Endometrial microvascular endothelial cells (primary cell): ENCODE results near the gene DNASE1L2. TPM values are rescaled to one million over a fixed set of nuclear protein-coding genes. Genes with fewer than 3 reads are reported as not detected.
"Not testable (repeated sequence)": the region's sequence is repeated elsewhere in the genome, so short reads cannot be mapped to it uniquely, and the experiment has no call there.

Experiments used
- in situ Hi-C: cut with HindIII; loops from 2 replicates; pipeline ENCODE4 v1.10.0; 2017; ENCODE audit warnings: low sequenced_read_pairs, low pct_unique_long_range_greater_than_20kb; ENCODE audit errors: inconsistent ontology term
- total RNA-seq: library from RNA; depleted of rRNA; stranded (reverse); fragments of >200 nt; gene quantifications from one replicate; pipeline ENCODE4 v1.2.3, GENCODE V29; 2015; ENCODE audit errors: inconsistent ontology term

DNASE1L2 gene
- total RNA-seq, 1 donor from 2014 or later, result 0.09 TPM

GRCh38 chr16:2200313-2200712, 35.9 kb upstream of the DNASE1L2 start:
- in situ Hi-C loops, result no loop called here

- in situ Hi-C loops, result not testable (repeated sequence)
These were observed 33.0 kb upstream of the DNASE1L2 start for GRCh38 chr16:2203119-2203688.

- in situ Hi-C loops, result no loop called here
These were observed 31.7 kb upstream of the DNASE1L2 start for GRCh38 chr16:2204416-2205103.

GRCh38 chr16:2205104-2205966, 30.9 kb upstream of the DNASE1L2 start, which contains the start of gene MLST8:
MLST8 (plus strand) TSS chr16:2205454; CDS start chr16:2206086, 632 bp downstream.
- in situ Hi-C loops, result no loop called here

- in situ Hi-C loops, result no loop called here
These were observed 30.3 kb upstream of the DNASE1L2 start for GRCh38 chr16:2205967-2206313.

- in situ Hi-C loops, result no loop called here
These were observed 29.8 kb upstream of the DNASE1L2 start for GRCh38 chr16:2206420-2206779.

- in situ Hi-C loops, result no loop called here
These were observed 29.3 kb upstream of the DNASE1L2 start for GRCh38 chr16:2206780-2207433.

GRCh38 chr16:2207872-2208271, 28.4 kb upstream of the DNASE1L2 start:
- in situ Hi-C loops, result no loop called here

- in situ Hi-C loops, result no loop called here
These were observed 27.9 kb upstream of the DNASE1L2 start for GRCh38 chr16:2208308-2208707.

GRCh38 chr16:2208772-2209171, 27.5 kb upstream of the DNASE1L2 start:
- in situ Hi-C loops, result no loop called here

GRCh38 chr16:2209258-2210008, 26.8 kb upstream of the DNASE1L2 start:
- in situ Hi-C loops, result no loop called here

GRCh38 chr16:2210009-2210332, 26.3 kb upstream of the DNASE1L2 start:
- in situ Hi-C loops, result no loop called here

- in situ Hi-C loops, result no loop called here
These were observed 25.6 kb upstream of the DNASE1L2 start, which contains the start of gene BRICD5 for GRCh38 chr16:2210386-2211365. BRICD5 (minus strand) TSS chr16:2210863; CDS start chr16:2210833, 30 bp downstream.

GRCh38 chr16:2211923-2212347, 24.3 kb upstream of the DNASE1L2 start:
- in situ Hi-C loops, result no loop called here

GRCh38 chr16:2212362-2213324, 23.6 kb upstream of the DNASE1L2 start:
- in situ Hi-C loops, result no loop called here

- in situ Hi-C loops, result no loop called here
These were observed 22.2 kb upstream of the DNASE1L2 start for GRCh38 chr16:2213817-2214718.
